ENCODE measurements around the gene DHX9. TPM values are rescaled to one million over a fixed set of nuclear protein-coding genes. Genes with fewer than 3 reads are reported as not detected.
"Not testable (repeated sequence)": the region's sequence is repeated elsewhere in the genome, so short reads cannot be mapped to it uniquely, and the experiment has no call there.

The DHX9 gene
- total and polyA plus RNA-seq, 9 of the 15 experiments (the other 6 are each of a cell fraction or from before 2014, with no cell fraction given), result 100 to 409 (median 294) TPM

DNA sequence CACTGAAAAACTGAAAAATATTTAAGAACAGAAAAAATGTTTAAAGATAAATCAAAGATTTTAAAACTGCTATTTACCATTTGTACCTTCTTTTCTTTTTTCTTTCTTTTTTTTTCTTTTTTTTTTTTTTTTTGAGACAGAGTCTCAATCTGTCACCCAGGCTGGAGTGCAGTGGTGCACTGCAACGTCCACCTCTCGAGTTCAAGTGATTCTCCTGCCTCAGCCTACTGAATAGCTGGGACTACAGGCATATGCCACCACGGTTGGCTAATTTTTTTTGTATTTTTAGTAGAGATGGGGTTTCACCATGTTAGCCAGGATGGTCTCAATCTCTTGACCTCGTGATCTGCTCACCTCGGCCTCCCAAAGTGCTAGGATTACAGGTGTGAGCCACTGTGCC is 62.8 kb downstream of the DHX9 start:
- H3K27me3 ChIP-seq (ENCODE audit: control insufficient read depth in 2 of 2, insufficient read depth in 2 of 2, low read length in 2 of 2); H3K27ac ChIP-seq (ENCODE audit: extremely low read depth, low read depth, low read length); CTCF ChIA-PET (ENCODE audit: low intra/inter-chr PET ratio); in situ Hi-C loops (cut with MboI); H3K9ac ChIP-seq (ENCODE audit: insufficient read depth in 1 of 2, low read depth in 2 of 2, low read length in 2 of 2); intact Hi-C loops (cut with micrococcal nuclease); H3K9me3 ChIP-seq (replicated peaks; ENCODE audit: control insufficient read depth, insufficient read depth, low read depth, low read length); H3K4me3 ChIP-seq; H4K20me1 ChIP-seq (replicated peaks; ENCODE audit: control insufficient read depth, insufficient read depth, low read length); DNase-seq (ENCODE audit: extremely low read depth in 1 of 4, low spot score in 3 of 4); BruUV-seq (replicated peaks); H2AFZ ChIP-seq (ENCODE audit: low read depth, low read length); FAIRE-seq; ATAC-seq; H3K4me2 ChIP-seq (ENCODE audit: insufficient read depth, low read length); H3K4me1 ChIP-seq (replicated peaks in 1 of 2; ENCODE audit: control insufficient read depth in 2 of 2, insufficient read depth in 2 of 2, low read length in 2 of 2); H3K36me3 ChIP-seq (ENCODE audit: control insufficient read depth, insufficient read depth, low read length); H3K9me1 ChIP-seq (ENCODE audit: control insufficient read depth, insufficient read depth, low read length); H3K79me2 ChIP-seq (ENCODE audit: control insufficient read depth, insufficient read depth, low read length): not testable (repeated sequence)
- WGBS (ENCODE audit: insufficient coverage, low coverage, missing lambda C conversion rate), result 9% methylated on average over 5 of the region's 5 CpGs
- POLR2A ChIA-PET, result interaction anchor here (0.5 kb wide), 1 partner anchor 299 kb away, joined by 3 read pairs; no protein-coding TSS in a partner anchor

- Histone ChIP-seq H3K4me1 (replicated peaks in 1 of 2; ENCODE audit: control insufficient read depth in 2 of 2, insufficient read depth in 2 of 2, low read length in 2 of 2) (no peaks in the 10 kb centered on the region), H4K20me1 (replicated peaks; ENCODE audit: control insufficient read depth, insufficient read depth, low read length) (no peaks in the 10 kb centered on the region), H3K9me3 (replicated peaks; ENCODE audit: control insufficient read depth, insufficient read depth, low read depth, low read length) (no peaks in the 10 kb centered on the region), H3K27ac (ENCODE audit: extremely low read depth, low read depth, low read length) (no peak overlapping the region), H3K9me1 (ENCODE audit: control insufficient read depth, insufficient read depth, low read length) (no peaks in the 10 kb centered on the region), H3K4me3 (no peak overlapping the region), H3K36me3 (ENCODE audit: control insufficient read depth, insufficient read depth, low read length) (no peaks in the 10 kb centered on the region), H3K4me2 (ENCODE audit: insufficient read depth, low read length) (no peak overlapping the region), H3K27me3 (ENCODE audit: control insufficient read depth in 2 of 2, insufficient read depth in 2 of 2, low read length in 2 of 2) (0 out of 5 replicates have a peak, but pooled peaks cover 0 to 2% of the 10 kb centered on the region in 2 experiments), H3K79me2 (ENCODE audit: control insufficient read depth, insufficient read depth, low read length) (no peaks in the 10 kb centered on the region), H2AFZ (ENCODE audit: low read depth, low read length) (no peak overlapping the region), H3K9ac (ENCODE audit: insufficient read depth in 1 of 2, low read depth in 2 of 2, low read length in 2 of 2) (no peak overlapping the region)
- CTCF ChIA-PET (ENCODE audit: low intra/inter-chr PET ratio), result no interaction called here
- TF ChIP-seq ILK (tag; IDR thresholded peaks at IDR 0.05; ENCODE audit: borderline replicate concordance, low read depth), result no peak
- TF ChIP-seq, protein P1, sequence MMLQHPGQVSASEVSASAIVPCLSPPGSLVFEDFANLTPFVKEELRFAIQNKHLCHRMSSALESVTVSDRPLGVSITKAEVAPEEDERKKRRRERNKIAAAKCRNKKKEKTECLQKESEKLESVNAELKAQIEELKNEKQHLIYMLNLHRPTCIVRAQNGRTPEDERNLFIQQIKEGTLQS (IDR thresholded peaks at IDR 0.05), result peak; percentile 32
- TF ChIP-seq, protein P1 (CRISPR knock-in tag; conservative IDR thresholded peaks at IDR 0.05), result no peak
- WGBS (ENCODE audit: insufficient coverage, low coverage, missing lambda C conversion rate), result 26% methylated on average over 2 of the region's 2 CpGs
- FAIRE-seq, result no peak
- intact Hi-C loops (cut with micrococcal nuclease), result no loop called here
- BruUV-seq (replicated peaks), result no TSS peak
- no peak for DNase-seq (ENCODE audit: extremely low read depth in 1 of 4, low spot score in 3 of 4)
- in situ Hi-C loops (cut with MboI), result no loop called here
- no peak for ATAC-seq
- POLR2A ChIA-PET, result interaction anchor here (1.0 kb wide), 1 partner anchor 12 kb away, joined by 3 read pairs; no protein-coding TSS in a partner anchor
Observed at GRCh38 chr1:182905321-182905720, 66.2 kb downstream of the DHX9 start.

Measured in K562 (cell line).